CD14-positive monocyte (primary cell): ENCODE results near the gene POC5. TPM values are rescaled to one million over a fixed set of nuclear protein-coding genes. Genes with fewer than 3 reads are reported as not detected.
A peak's percentile ranks its signal among the peaks of the same experiment; 100 is the strongest.

Experiments
- DNase-seq, 3 donors: peaks; one replicate each; pipeline ENCODE4 v3.0.0-alpha.2; 2011 to 2022
- H2AFZ ChIP-seq: 2 replicates; pipeline ENCODE4 v1.6.0; 2012; ENCODE audit warnings: mild to moderate bottlenecking, low read depth, low read length, inconsistent platforms; ENCODE audit not compliant: insufficient read depth, poor library complexity, severe bottlenecking
- H3K27ac ChIP-seq, 2 donors: 1 replicate in 1 of 2; 2 replicates in 1 of 2; pipeline ENCODE4 v1.5.1; 2012 to 2013; ENCODE audit warnings: low read length in 2 of 2, control low read depth in 1 of 2, inconsistent platforms in 1 of 2, low read depth in 1 of 2, mild to moderate bottlenecking in 1 of 2
- H3K27me3 ChIP-seq, 2 donors: one replicate each; pipeline versions ENCODE4 v1.6.0 to v1.6.1; 2011 to 2013; ENCODE audit warnings: low read length in 2 of 2; ENCODE audit not compliant: control insufficient read depth in 2 of 2, insufficient read depth in 2 of 2
- H3K36me3 ChIP-seq, 2 donors: replicated peaks in 1 of 2; 1 replicate in 1 of 2; 2 replicates in 1 of 2; pipeline versions ENCODE4 v1.5.1 to v1.6.1; 2012 to 2013; ENCODE audit warnings: low read length in 2 of 2, control low read depth in 1 of 2, inconsistent platforms in 1 of 2, mild to moderate bottlenecking in 1 of 2; ENCODE audit not compliant: insufficient read depth in 2 of 2, control insufficient read depth in 1 of 2
- H3K4me1 ChIP-seq, 2 donors: 1 replicate in 1 of 2; 2 replicates in 1 of 2; pipeline versions ENCODE4 v1.5.1 to v1.6.1; 2012 to 2013; ENCODE audit warnings: low read length in 2 of 2, control low read depth in 1 of 2, inconsistent platforms in 1 of 2, mild to moderate bottlenecking in 1 of 2, moderate library complexity in 1 of 2; ENCODE audit not compliant: insufficient read depth in 2 of 2, control insufficient read depth in 1 of 2
- H3K4me2 ChIP-seq: replicated peaks from 2 replicates; pipeline ENCODE3; 2012; ENCODE audit warnings: low read length, moderate library complexity, mild to moderate bottlenecking; ENCODE audit not compliant: poor library complexity, severe bottlenecking; ENCODE audit errors: extremely low read depth
- H3K4me3 ChIP-seq, 3 experiments: fragments of 200-600 bp in 1 of 3; sonication (generic) in 1 of 3; replicated peaks in 1 of 3; 1 replicate in 2 of 3; 2 replicates in 1 of 3; pipeline ENCODE4 v1.5.1; 2011 to 2013; ENCODE audit warnings: low read length in 3 of 3, mild to moderate bottlenecking in 3 of 3, control low read depth in 2 of 3, low read depth in 2 of 3, inconsistent platforms in 1 of 3, moderate library complexity in 1 of 3
- H3K79me2 ChIP-seq: 2 replicates; pipeline ENCODE4 v1.6.0; 2012; ENCODE audit warnings: mild to moderate bottlenecking, control low read depth, inconsistent platforms, low read length, moderate library complexity; ENCODE audit not compliant: insufficient read depth
- H3K9ac ChIP-seq: 2 replicates; pipeline ENCODE4 v1.6.0; 2017; ENCODE audit warnings: low read length, mild to moderate bottlenecking; ENCODE audit not compliant: insufficient read depth, poor library complexity, severe bottlenecking
- H3K9me3 ChIP-seq, 2 donors: replicated peaks in 1 of 2; 1 replicate in 1 of 2; 2 replicates in 1 of 2; pipeline versions ENCODE4 v1.5.1 to v1.6.1; 2012 to 2013; ENCODE audit warnings: low read length in 2 of 2, control low read depth in 1 of 2; ENCODE audit not compliant: control insufficient read depth in 1 of 2, insufficient read depth in 1 of 2
- H4K20me1 ChIP-seq: 2 replicates; pipeline ENCODE4 v1.6.0; 2012; ENCODE audit warnings: mild to moderate bottlenecking, low read length, control low read depth, moderate library complexity; ENCODE audit not compliant: insufficient read depth
- H3K27ac Mint-ChIP-seq, 7 donors: one replicate each; pipeline ENCODE4 v1.8.0; 2020; ENCODE audit warnings: mild to moderate bottlenecking in 7 of 7, mixed read lengths in 7 of 7, moderate library complexity in 6 of 7, inconsistent platforms in 2 of 7
- H3K27me3 Mint-ChIP-seq, 3 donors: one replicate each; pipeline ENCODE4 v1.8.0; 2021 to 2022; ENCODE audit warnings: low read depth in 3 of 3, mild to moderate bottlenecking in 3 of 3, mixed read lengths in 3 of 3, moderate library complexity in 3 of 3, inconsistent platforms in 1 of 3
- H3K36me3 Mint-ChIP-seq, 2 donors: one replicate each; pipeline ENCODE4 v1.8.0; 2020; ENCODE audit warnings: mixed read lengths in 2 of 2, inconsistent platforms in 1 of 2, mild to moderate bottlenecking in 1 of 2
- H3K4me1 Mint-ChIP-seq: one replicate; pipeline ENCODE4 v1.8.0; 2020; ENCODE audit warnings: mild to moderate bottlenecking, mixed read lengths
- H3K4me3 Mint-ChIP-seq, 2 donors: one replicate each; pipeline ENCODE4 v1.8.0; 2020; ENCODE audit warnings: mild to moderate bottlenecking in 2 of 2, mixed read lengths in 2 of 2, moderate library complexity in 1 of 2
- H3K9me3 Mint-ChIP-seq, 7 donors: one replicate each; pipeline ENCODE4 v1.8.0; 2020 to 2022; ENCODE audit warnings: mixed read lengths in 7 of 7, mild to moderate bottlenecking in 6 of 7, moderate library complexity in 6 of 7, inconsistent platforms in 2 of 7
- CTCF ChIP-seq: fragments of 200-600 bp; IDR thresholded peaks from one replicate; pipeline ENCODE4 v1.8.0; 2022; ENCODE audit warnings: antibody characterized with exemption, mild to moderate bottlenecking
- WGBS: methylation state at CpG from one replicate; pipeline ENCODE4 v1.1.5; 2013; ENCODE audit warnings: missing lambda C conversion rate; ENCODE audit not compliant: insufficient coverage; 5-methylcytosine and 5-hydroxymethylcytosine counted together
- intact Hi-C, 2 donors: fragments of 100-400 bp; cut with micrococcal nuclease; formaldehyde crosslinking; loops; one replicate each; pipeline versions ENCODE4 v1.15.0 to v1.15.1; 2023
- polyA plus RNA-seq, 3 donors: library from polyadenylated mRNA; depleted of rRNA in 1 of 3; unstranded in 2 of 3; stranded (reverse) in 1 of 3; fragments of 300-500 nt in 2 of 3; fragments of >200 nt in 1 of 3; fragmentation: Illumina TruSeq in 2 of 3; gene quantifications; 1 replicate in 2 of 3; 2 replicates in 1 of 3; pipeline ENCODE4 v1.2.3, GENCODE V29; 2012 to 2021

The POC5 gene
- polyA plus RNA-seq, 3 donors: 4.3 to 13.5 (median 5.5) TPM

- Histone ChIP-seq H3K9me3 (no peaks in the 10 kb centered on the region), H4K20me1 (no peaks in the 10 kb centered on the region), H3K4me2 (no peak overlapping the region), H3K79me2 (no peaks in the 10 kb centered on the region), H3K9ac (no peak overlapping the region), H2AFZ (no peak overlapping the region), H3K27ac (no peak overlapping the region), H3K4me3 (no peak overlapping the region), H3K4me1 (peaks cover 11% of the 10 kb centered on the region in 2 donors), H3K27me3 (no peaks in the 10 kb centered on the region), H3K36me3 (no peaks in the 10 kb centered on the region)
- Mint-ChIP-seq H3K4me3 (no peak overlapping the region), H3K36me3 (no peaks in the 10 kb centered on the region), H3K27ac (no peak overlapping the region), H3K27me3 (peaks cover 0 to 2% (median 0%) of the 10 kb centered on the region in 3 donors), H3K4me1 (peaks cover 11% of the 10 kb centered on the region), H3K9me3 (peaks cover 0 to 7% (median 2%) of the 10 kb centered on the region in 7 donors)
- no CpG with 5 or more reads among the region's 1 CpG for WGBS
- TF ChIP-seq CTCF: no peak
- intact Hi-C loops: no loop called here
- no peak for DNase-seq
These were observed 6.1 kb upstream of the POC5 start for GRCh38 chr5:75723378-75723777.

DNA sequence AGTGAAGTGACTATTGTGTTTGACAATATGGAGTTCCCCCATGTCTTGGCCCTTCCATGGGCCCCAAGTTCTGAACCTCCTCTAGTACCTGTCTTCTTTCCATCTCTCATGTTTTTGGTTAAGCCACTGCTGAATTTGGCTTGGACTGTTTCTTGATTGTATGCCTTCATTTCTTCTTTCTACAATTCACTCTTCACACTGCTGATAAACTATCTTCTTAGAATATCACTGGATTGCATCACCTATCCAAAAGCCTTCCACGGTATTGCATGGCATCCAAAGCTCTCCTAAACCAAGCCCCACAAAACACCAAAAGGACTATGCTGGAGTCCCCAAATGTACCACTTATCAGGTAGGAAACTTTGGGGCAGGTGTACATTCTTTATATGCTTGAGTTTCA, 4.3 kb upstream of the POC5 start:
- no CpG with 5 or more reads among the region's 1 CpG for WGBS
- H3K4me2 ChIP-seq: no peak overlapping the region
- H3K4me1 ChIP-seq: peaks cover 19 to 22% of the 10 kb centered on the region in 2 donors
- H3K27me3 ChIP-seq: no peaks in the 10 kb centered on the region
- intact Hi-C loops: no loop called here
- peaks cover 1% of the 10 kb centered on the region for H3K79me2 ChIP-seq
- peak overlapping the region in 1 of 2 donors; percentile 46 for H3K27ac ChIP-seq
- no peaks in the 10 kb centered on the region for H3K36me3 Mint-ChIP-seq
- no peaks in the 10 kb centered on the region for H4K20me1 ChIP-seq
- no peak overlapping the region for H3K9ac ChIP-seq
- no peaks in the 10 kb centered on the region for H3K36me3 ChIP-seq
- H3K27ac Mint-ChIP-seq: no peak overlapping the region
- peaks cover 17% of the 10 kb centered on the region for H3K4me1 Mint-ChIP-seq
- no peak for DNase-seq
- H3K27me3 Mint-ChIP-seq: peaks cover 0 to 2% (median 0%) of the 10 kb centered on the region in 3 donors
- peak overlapping the region in 1 of 2 donors; percentile 22 for H3K4me3 Mint-ChIP-seq
- TF ChIP-seq CTCF: no peak
- H3K4me3 ChIP-seq: no peak overlapping the region
- no peaks in the 10 kb centered on the region for H3K9me3 ChIP-seq
- H2AFZ ChIP-seq: no peak overlapping the region
- H3K9me3 Mint-ChIP-seq: peaks cover 0 to 7% (median 3%) of the 10 kb centered on the region in 7 donors
